CD4-positive, CD25-positive, alpha-beta regulatory T cell (primary cell): Measurements from ENCODE around the gene CLEC4D. TPM values are rescaled to one million over a fixed set of nuclear protein-coding genes. Genes with fewer than 3 reads are reported as not detected.

Experiments used
- ATAC-seq, 2 donors: fragments of 150-1000 bp; cut with Tn5 transposase; one replicate each; pipeline ENCODE4 v1.10.0; 2021; ENCODE audit warnings: low read depth in 2 of 2, moderate number of reproducible peaks in 2 of 2, moderate library complexity in 1 of 2
- DNase-seq, 3 donors: peaks; one replicate each; pipeline versions ENCODE4 v3.0.0 to v3.0.0-alpha.2; 2012 to 2022; ENCODE audit warnings: mixed read lengths in 1 of 3
- H3K27ac ChIP-seq: one replicate; pipeline ENCODE4 v1.7.0; 2013; ENCODE audit warnings: mild to moderate bottlenecking, low read length; ENCODE audit not compliant: insufficient read depth, poor library complexity, severe bottlenecking
- H3K27me3 ChIP-seq: one replicate; pipeline ENCODE4 v1.7.0; 2013; ENCODE audit warnings: low read length; ENCODE audit not compliant: control insufficient read depth, insufficient read depth
- H3K36me3 ChIP-seq: one replicate; pipeline ENCODE4 v1.7.0; 2013; ENCODE audit warnings: mild to moderate bottlenecking, low read length, moderate library complexity; ENCODE audit not compliant: control insufficient read depth, insufficient read depth
- H3K4me1 ChIP-seq: 2 replicates; pipeline ENCODE4 v1.7.0; 2013; ENCODE audit warnings: mild to moderate bottlenecking, low read length; ENCODE audit not compliant: insufficient read depth, control insufficient read depth, poor library complexity, severe bottlenecking
- H3K4me3 ChIP-seq: one replicate; pipeline ENCODE4 v1.7.0; 2013; ENCODE audit warnings: low read depth, mild to moderate bottlenecking, low read length, moderate library complexity
- H3K9me3 ChIP-seq, 2 experiments: 1 replicate in 1 of 2; 2 replicates in 1 of 2; pipeline ENCODE4 v1.7.0; 2013; ENCODE audit warnings: low read length in 2 of 2, mild to moderate bottlenecking in 1 of 2, moderate library complexity in 1 of 2; ENCODE audit not compliant: control insufficient read depth in 2 of 2
- H3K27ac Mint-ChIP-seq, 3 donors: one replicate each; pipeline ENCODE4 v1.8.0; 2020 to 2022; ENCODE audit warnings: mild to moderate bottlenecking in 3 of 3, mixed read lengths in 3 of 3, moderate library complexity in 2 of 3
- H3K27me3 Mint-ChIP-seq: one replicate; pipeline ENCODE4 v1.8.0; 2022; ENCODE audit warnings: mild to moderate bottlenecking, mixed read lengths
- H3K36me3 Mint-ChIP-seq: one replicate; pipeline ENCODE4 v1.8.0; 2020; ENCODE audit warnings: mixed read lengths
- H3K4me1 Mint-ChIP-seq, 4 donors: one replicate each; pipeline ENCODE4 v1.8.0; 2020 to 2022; ENCODE audit warnings: mixed read lengths in 4 of 4, mild to moderate bottlenecking in 1 of 4
- H3K4me3 Mint-ChIP-seq, 4 donors: one replicate each; pipeline ENCODE4 v1.8.0; 2020 to 2022; ENCODE audit warnings: mild to moderate bottlenecking in 4 of 4, mixed read lengths in 4 of 4, moderate library complexity in 3 of 4
- H3K9me3 Mint-ChIP-seq, 7 donors: one replicate each; pipeline ENCODE4 v1.8.0; 2020 to 2022; ENCODE audit warnings: mixed read lengths in 7 of 7, mild to moderate bottlenecking in 3 of 7, moderate library complexity in 2 of 7
- polyA plus RNA-seq, 4 donors: library from polyadenylated mRNA; unstranded; fragments of 300-500 nt; fragmentation: Illumina TruSeq; gene quantifications; one replicate each; pipeline ENCODE4 v1.2.3, GENCODE V29; 2021
- total RNA-seq: library from RNA; stranded (reverse); gene quantifications from one replicate; pipeline ENCODE4 v1.2.3, GENCODE V29; 2022

CLEC4D gene
- total and polyA plus RNA-seq, 5 donors from 2014 or later = not detected

DNA sequence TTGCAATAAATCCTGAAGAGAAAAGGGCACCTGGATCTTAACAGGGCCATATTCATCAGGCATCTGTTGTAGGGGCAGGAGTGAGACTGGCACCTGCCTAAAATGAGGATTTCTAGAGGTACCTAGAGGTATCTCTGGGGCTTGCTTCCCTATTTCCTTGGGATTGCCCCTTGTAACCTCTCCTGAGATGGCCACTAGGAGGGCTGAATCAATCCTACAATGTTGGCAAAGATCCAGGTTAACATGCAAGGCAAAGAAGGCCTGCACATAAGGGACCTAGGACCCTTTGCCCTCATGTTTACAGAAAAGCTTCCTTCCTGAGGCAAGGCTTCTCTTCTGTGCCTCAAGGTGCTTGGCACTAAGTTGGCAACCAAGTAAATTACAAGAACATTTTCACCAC, 53.2 kb downstream of the CLEC4D start:
- H3K4me1 ChIP-seq = no peaks in the 10 kb centered on the region
- DNase-seq = no peak
- Mint-ChIP-seq H3K4me1 (no peaks in the 10 kb centered on the region), H3K27ac (no peak overlapping the region), H3K36me3 (no peaks in the 10 kb centered on the region), H3K4me3 (no peak overlapping the region), H3K9me3 (peaks cover 0 to 20% (median 2%) of the 10 kb centered on the region in 7 donors), H3K27me3 (peaks cover 4% of the 10 kb centered on the region)
- peaks cover 0 to 2% of the 10 kb centered on the region in 2 experiments for H3K9me3 ChIP-seq
- no peak overlapping the region for H3K27ac ChIP-seq
- H3K27me3 ChIP-seq = peaks cover 4% of the 10 kb centered on the region
- H3K36me3 ChIP-seq = no peaks in the 10 kb centered on the region
- H3K4me3 ChIP-seq = no peak overlapping the region
- ATAC-seq = no peak

Other genes starting within 250 kb of the CLEC4D start
- not detected for gene CLEC6A, start 57.5 kb upstream of the CLEC4D start, total RNA-seq
- not detected for gene CLEC6A, start 57.5 kb upstream of the CLEC4D start, polyA plus RNA-seq
- gene CLEC4E, start 27.4 kb downstream of the CLEC4D start, total RNA-seq = not detected
- gene CLEC4E, start 27.4 kb downstream of the CLEC4D start, polyA plus RNA-seq = under 1 TPM in 1 of 4 donors, not detected in 3; 0.36 TPM
- gene AICDA, start 99.4 kb downstream of the CLEC4D start, total RNA-seq = not detected
- gene AICDA, start 99.4 kb downstream of the CLEC4D start, polyA plus RNA-seq = not detected
- gene MFAP5, start 149.3 kb downstream of the CLEC4D start, total RNA-seq = not detected
- not detected for gene MFAP5, start 149.3 kb downstream of the CLEC4D start, polyA plus RNA-seq
- 7.7 TPM for gene RIMKLB, start 184.5 kb downstream of the CLEC4D start, total RNA-seq
- 1 to 10 TPM; 1.1 to 2.1 (median 1.4) TPM for gene RIMKLB, start 184.5 kb downstream of the CLEC4D start, polyA plus RNA-seq